ENCODE results near the gene ITK. TPM values are rescaled to one million over a fixed set of nuclear protein-coding genes. Genes with fewer than 3 reads are reported as not detected.
"Not testable (repeated sequence)": the region's sequence is repeated elsewhere in the genome, so short reads cannot be mapped to it uniquely, and the experiment has no call there.

Gene ITK
- total RNA-seq, 2 experiments from 2014 or later, result 208 to 249 TPM

GRCh38 chr5:157167214-157167621 is 13.4 kb upstream of the ITK start:
- ATAC-seq (peak; percentile 74), DNase-seq (no peak)
- CTCF ChIA-PET, result interaction anchor here (0.5 to 3.2 kb wide), 15 partner anchors 10 to 145 kb away, joined by 3 to 24 read pairs (median 4); partner anchors contain the start of genes ITK and MED7
- POLR2A ChIA-PET, result interaction anchor here (0.5 to 2.1 kb wide), 14 partner anchors 8 to 86 kb away, joined by 3 to 10 read pairs (median 4); partner anchors contain the start of genes ITK and MED7
- Mint-ChIP-seq H3K27ac (peak overlapping the region; percentile 88), H3K4me3 (peak overlapping the region; percentile 47), H3K36me3 (ENCODE audit: low read depth) (peaks cover 22% of the 10 kb centered on the region), H3K27me3 (no peaks in the 10 kb centered on the region), H3K9me3 (ENCODE audit: low read depth) (peaks cover 10% of the 10 kb centered on the region), H3K4me1 (peaks cover 76% of the 10 kb centered on the region)
- intact Hi-C loops (cut with DNase I, micrococcal nuclease), result loop anchor here in 1 of 2 experiments (1.0 kb wide), 1 partner anchor 184 kb away; no protein-coding TSS in a partner anchor

GRCh38 chr5:157168286-157168685 is 12.4 kb upstream of the ITK start:
- DNase-seq, result no peak
- intact Hi-C loops (cut with DNase I, micrococcal nuclease), result no loop called here
- Mint-ChIP-seq H3K36me3 (ENCODE audit: low read depth) (peaks cover 22% of the 10 kb centered on the region), H3K27ac (peak overlapping the region; percentile 92), H3K4me1 (peaks cover 79% of the 10 kb centered on the region), H3K4me3 (no peak overlapping the region), H3K27me3 (no peaks in the 10 kb centered on the region), H3K9me3 (ENCODE audit: low read depth) (peaks cover 10% of the 10 kb centered on the region)
- ChIA-PET POLR2A (interaction anchor here (2.1 kb wide), 1 partner anchor 51 kb away, joined by 10 read pairs; no protein-coding TSS in a partner anchor), CTCF (interaction anchor here (0.8 to 3.2 kb wide), 10 partner anchors 8 to 144 kb away, joined by 3 to 24 read pairs (median 6); partner anchors contain the start of genes ITK and MED7)
- ATAC-seq, result no peak

GRCh38 chr5:157172403-157172802 is 8.2 kb upstream of the ITK start:
- Mint-ChIP-seq H3K36me3 (ENCODE audit: low read depth) (peaks cover 22% of the 10 kb centered on the region), H3K27ac (peak overlapping the region; percentile 94), H3K9me3 (ENCODE audit: low read depth) (peaks cover 10% of the 10 kb centered on the region), H3K27me3 (no peaks in the 10 kb centered on the region), H3K4me1 (peaks cover 85% of the 10 kb centered on the region), H3K4me3 (peak overlapping the region; percentile 63)
- CTCF ChIA-PET, result interaction anchor here (0.7 to 5.9 kb wide), 16 partner anchors 10 to 107 kb away, joined by 3 to 40 read pairs (median 4); partner anchors contain the start of gene ITK
- POLR2A ChIA-PET, result interaction anchor here (0.6 to 1.6 kb wide), 9 partner anchors 12 to 100 kb away, joined by 3 to 6 read pairs (median 4); partner anchors contain the start of gene MED7
- intact Hi-C loops (cut with DNase I, micrococcal nuclease), result loop anchor here (1.0 to 5.0 kb wide), 9 partner anchors 8 to 430 kb away; partner anchors contain the start of gene ITK (in 2 of the 2)
- peak; percentile 93 for ATAC-seq
- DNase-seq, result peak; percentile 96

DNA sequence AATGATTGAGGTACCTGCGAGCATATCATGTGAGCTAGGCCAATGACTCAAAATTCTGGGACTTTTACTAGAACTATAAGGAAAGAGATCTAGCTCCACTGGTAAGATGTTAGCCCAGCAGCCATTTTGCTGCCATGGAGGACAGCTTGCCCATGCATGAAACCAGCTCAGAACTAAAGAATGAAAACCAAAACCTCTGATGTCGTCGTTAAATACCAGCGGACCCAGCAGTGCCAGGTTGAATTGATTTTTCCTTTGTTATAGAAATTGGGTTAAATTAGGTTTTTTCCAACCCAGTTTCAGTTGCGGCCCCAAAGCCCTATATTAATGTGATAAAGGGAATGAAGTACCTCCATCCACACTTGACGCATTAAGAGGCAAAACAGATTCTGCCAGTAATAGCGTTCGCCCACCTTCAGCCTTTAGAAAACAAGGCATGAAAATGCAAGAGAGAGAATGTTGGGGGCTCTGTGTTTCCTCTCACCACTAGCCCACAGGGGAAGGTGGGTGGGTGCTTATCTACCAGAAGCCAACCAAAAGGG is 5.5 kb upstream of the ITK start:
- CTCF ChIA-PET, result interaction anchor here (0.7 to 5.9 kb wide), 8 partner anchors 8 to 78 kb away, joined by 3 to 40 read pairs (median 4); partner anchors contain the start of gene ITK
- Mint-ChIP-seq H3K4me3 (peak overlapping the region; percentile 31), H3K4me1 (peaks cover 87% of the 10 kb centered on the region), H3K27me3 (no peaks in the 10 kb centered on the region), H3K36me3 (ENCODE audit: low read depth) (peaks cover 13% of the 10 kb centered on the region), H3K27ac (peak overlapping the region; percentile 86), H3K9me3 (ENCODE audit: low read depth) (peaks cover 7% of the 10 kb centered on the region)
- DNase-seq (peak; percentile 42), ATAC-seq (peak; percentile 2)
- intact Hi-C loops (cut with DNase I, micrococcal nuclease), result no loop called here
- POLR2A ChIA-PET, result interaction anchor here (0.6 to 1.9 kb wide), 7 partner anchors 8 to 46 kb away, joined by 3 to 6 read pairs (median 4); no protein-coding TSS in a partner anchor

GRCh38 chr5:157177953-157178352 is 2.7 kb upstream of the ITK start:
- Mint-ChIP-seq H3K4me1 (peaks cover 64% of the 10 kb centered on the region), H3K9me3 (ENCODE audit: low read depth) (no peaks in the 10 kb centered on the region), H3K27ac (peak overlapping the region; percentile 100), H3K27me3 (no peaks in the 10 kb centered on the region), H3K36me3 (ENCODE audit: low read depth) (peaks cover 21% of the 10 kb centered on the region), H3K4me3 (peak overlapping the region; percentile 93)
- CTCF ChIA-PET, result interaction anchor here (0.6 to 1.2 kb wide), 3 partner anchors 9 to 21 kb away, joined by 3 to 6 read pairs (median 3); no protein-coding TSS in a partner anchor
- peak; percentile 60 for DNase-seq
- POLR2A ChIA-PET, result no interaction called here
- peak; percentile 55 for ATAC-seq
- intact Hi-C loops (cut with DNase I, micrococcal nuclease), result loop anchor here in 1 of 2 experiments (1.0 kb wide), 1 partner anchor 19 kb away; no protein-coding TSS in a partner anchor

DNA sequence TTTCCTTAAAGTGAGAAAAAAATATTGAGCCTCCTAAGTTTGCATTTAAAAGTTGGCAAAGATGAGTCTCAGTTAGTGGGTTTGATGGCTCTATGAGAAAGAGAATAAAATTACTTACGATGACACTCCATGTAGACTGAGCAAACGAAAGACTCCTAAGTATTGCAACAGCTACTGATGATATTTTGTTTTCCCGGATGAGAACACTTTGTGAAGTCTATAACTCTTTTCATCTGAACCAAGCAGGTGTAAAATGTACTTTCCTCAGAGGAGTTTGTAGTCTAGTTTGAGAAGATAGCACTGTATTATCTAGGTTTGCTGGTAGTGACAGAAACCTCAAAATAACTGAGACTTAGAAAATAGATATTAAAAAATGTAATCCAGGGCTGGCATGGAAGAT is 1.7 kb upstream of the ITK start:
- no peaks in the 10 kb centered on the region for H3K27me3 Mint-ChIP-seq
- intact Hi-C loops (cut with DNase I, micrococcal nuclease), result loop anchor here in 1 of 2 experiments (1.0 kb wide), 1 partner anchor 20 kb away; no protein-coding TSS in a partner anchor
- peak overlapping the region; percentile 93 for H3K4me3 Mint-ChIP-seq
- peaks cover 30% of the 10 kb centered on the region for H3K36me3 Mint-ChIP-seq (ENCODE audit: low read depth)
- H3K4me1 Mint-ChIP-seq, result peaks cover 58% of the 10 kb centered on the region
- ChIA-PET POLR2A (interaction anchor here (0.6 to 2.3 kb wide), 5 partner anchors 10 to 43 kb away, joined by 3 to 10 read pairs (median 3); no protein-coding TSS in a partner anchor), CTCF (interaction anchor here (0.5 to 5.0 kb wide), 6 partner anchors 11 to 89 kb away, joined by 3 to 24 read pairs (median 6); no protein-coding TSS in a partner anchor)
- peak overlapping the region; percentile 100 for H3K27ac Mint-ChIP-seq
- DNase-seq, result no peak
- ATAC-seq, result peak; percentile 10
- no peaks in the 10 kb centered on the region for H3K9me3 Mint-ChIP-seq (ENCODE audit: low read depth)

DNA sequence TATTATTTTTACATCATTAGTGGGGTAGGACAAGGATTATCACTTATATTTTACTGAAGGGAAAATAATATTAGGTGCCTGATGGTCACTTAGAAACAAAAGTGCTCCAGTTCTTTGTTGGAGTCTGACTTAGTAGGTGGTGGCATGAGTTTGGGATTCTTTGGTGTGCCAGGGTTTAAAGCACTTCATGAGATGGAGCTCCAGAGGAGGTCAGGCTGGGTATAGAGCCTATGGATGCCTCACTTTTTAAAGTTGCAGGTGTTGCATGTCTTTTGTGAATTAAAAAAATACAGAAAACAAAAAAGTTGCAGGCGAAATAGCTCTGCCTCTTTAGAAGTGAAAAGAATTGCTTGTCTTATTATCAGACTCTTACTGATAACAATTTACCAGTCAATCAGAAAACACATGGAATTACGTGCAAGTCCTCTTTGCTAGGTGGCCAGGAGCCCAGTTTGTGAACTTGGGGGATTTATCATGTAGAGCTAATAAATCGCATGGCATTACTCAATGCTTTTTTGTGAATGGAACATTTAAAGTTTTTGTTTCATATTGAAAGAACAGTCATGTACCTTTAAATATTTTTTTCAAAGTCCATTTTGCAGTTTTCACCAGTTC is 1.6 kb downstream of the ITK start:
- H3K27ac Mint-ChIP-seq, result peak overlapping the region; percentile 100
- no peaks in the 10 kb centered on the region for H3K9me3 Mint-ChIP-seq (ENCODE audit: low read depth)
- peaks cover 45% of the 10 kb centered on the region for H3K4me1 Mint-ChIP-seq
- ChIA-PET POLR2A (interaction anchor here (0.7 to 2.2 kb wide), 5 partner anchors 15 to 70 kb away, joined by 3 to 11 read pairs (median 4); partner anchors contain the start of gene MED7), CTCF (interaction anchor here (0.7 to 5.3 kb wide), 11 partner anchors 8 to 146 kb away, joined by 3 to 33 read pairs (median 4); no protein-coding TSS in a partner anchor)
- peaks cover 62% of the 10 kb centered on the region for H3K36me3 Mint-ChIP-seq (ENCODE audit: low read depth)
- H3K4me3 Mint-ChIP-seq, result peak overlapping the region; percentile 93
- H3K27me3 Mint-ChIP-seq, result no peaks in the 10 kb centered on the region
- DNase-seq (no peak), ATAC-seq (no peak)
- intact Hi-C loops (cut with DNase I, micrococcal nuclease), result loop anchor here in 1 of 2 experiments (1.0 kb wide), 1 partner anchor 40 kb away; no protein-coding TSS in a partner anchor

GRCh38 chr5:157184117-157184670 is 3.6 kb downstream of the ITK start:
- Mint-ChIP-seq H3K9me3 (ENCODE audit: low read depth) (no peaks in the 10 kb centered on the region), H3K4me3 (peak overlapping the region; percentile 93), H3K27ac (peak overlapping the region; percentile 95), H3K4me1 (peaks cover 44% of the 10 kb centered on the region), H3K27me3 (no peaks in the 10 kb centered on the region), H3K36me3 (ENCODE audit: low read depth) (peaks cover 80% of the 10 kb centered on the region)
- intact Hi-C loops (cut with DNase I, micrococcal nuclease), result loop anchor here (1.0 to 2.0 kb wide), 3 partner anchors 9 to 83 kb away; partner anchors contain the start of gene CYFIP2 (in 1 of the 2)
- peak; percentile 7 for ATAC-seq
- ChIA-PET CTCF (interaction anchor here (1.2 to 5.3 kb wide), 8 partner anchors 9 to 70 kb away, joined by 4 to 33 read pairs (median 8); no protein-coding TSS in a partner anchor), POLR2A (interaction anchor here (0.6 to 2.2 kb wide), 4 partner anchors 10 to 35 kb away, joined by 3 to 11 read pairs (median 4); no protein-coding TSS in a partner anchor)
- peak; percentile 49 for DNase-seq

- Mint-ChIP-seq H3K36me3 (ENCODE audit: low read depth) (peaks cover 86% of the 10 kb centered on the region), H3K4me3 (peak overlapping the region; percentile 93), H3K4me1 (peaks cover 42% of the 10 kb centered on the region), H3K27ac (peak overlapping the region; percentile 95)
- ATAC-seq; H3K9me3 Mint-ChIP-seq (ENCODE audit: low read depth); H3K27me3 Mint-ChIP-seq: not testable (repeated sequence)
- intact Hi-C loops (cut with DNase I, micrococcal nuclease), result loop anchor here in 1 of 2 experiments (2.0 kb wide), 2 partner anchors 36 to 82 kb away; partner anchors contain the start of gene CYFIP2
- CTCF ChIA-PET, result interaction anchor here (0.7 to 5.3 kb wide), 8 partner anchors 9 to 69 kb away, joined by 4 to 33 read pairs (median 7); no protein-coding TSS in a partner anchor
- POLR2A ChIA-PET, result interaction anchor here (0.6 to 2.0 kb wide), 6 partner anchors 12 to 88 kb away, joined by 3 to 10 read pairs (median 4); partner anchors contain the start of gene MED7
- peak; percentile 52 for DNase-seq
These were observed 4.5 kb downstream of the ITK start for GRCh38 chr5:157185122-157185521.

All from activated CD4-positive, alpha-beta T cell treated with anti-CD3 and anti-CD28 coated beads for 36 hours (primary cell).